K562 (cell line): ENCODE results near the gene ANKRD2. TPM values are rescaled to one million over a fixed set of nuclear protein-coding genes. Genes with fewer than 3 reads are reported as not detected.
A peak's percentile ranks its signal among the peaks of the same experiment; 100 is the strongest.

Experiments
- ATAC-seq: fragments of 200-7000 bp; cut with Tn5 transposase; 3 replicates; pipeline ENCODE4 v1.9.1; 2020; ENCODE audit warnings: moderate library complexity
- BruUV-seq: library from RNA; stranded (reverse); fragments of 400-500 nt; replicated peaks from 2 replicates; lab custom pipeline; 2021; lab: Mats Ljungman, UMichigan
- CTCF ChIA-PET: fragments of 300-600 bp; formaldehyde crosslinking; extraction: SDS; loops from one replicate; lab custom pipeline; 2021; ENCODE audit warnings: low intra/inter-chr PET ratio; lab: Yijun Ruan, JAX
- POLR2A ChIA-PET: fragments of 300-600, 350-650 bp; sonication (Branson Sonifier 250); formaldehyde crosslinking; extraction: SDS; loops from one replicate; lab custom pipeline; 2021; ENCODE audit warnings: antibody characterized with exemption, inconsistent platforms; lab: Yijun Ruan, JAX
- DNase-seq, 4 experiments: peaks; one replicate each; pipeline versions ENCODE4 v3.0.0 to v3.0.0-alpha.2; 2011 to 2018; ENCODE audit warnings: low spot score in 3 of 4, mixed read lengths in 3 of 4; ENCODE audit errors: extremely low read depth in 1 of 4
- FAIRE-seq: peaks from 2 replicates; lab custom pipeline; 2011; peaks lifted over from hg19 to GRCh38; lab: Jason Lieb, UNC
- H2AFZ ChIP-seq: 2 replicates; pipeline ENCODE4 v1.6.0; 2011; ENCODE audit warnings: low read depth, low read length, control low read depth, inconsistent platforms
- H3K27ac ChIP-seq: fragments of 200-600 bp; 3 replicates; pipeline ENCODE4 v1.8.0; 2011; ENCODE audit warnings: low read depth, mild to moderate bottlenecking, control low read depth, inconsistent platforms, low read length, moderate library complexity, mixed read lengths; ENCODE audit errors: extremely low read depth
- H3K27me3 ChIP-seq, 2 experiments: fragments of 300-600 bp in 1 of 2; 2 replicates in 1 of 2; 3 replicates in 1 of 2; pipeline versions ENCODE4 v1.6.0 to v1.8.0; 2011; ENCODE audit warnings: inconsistent platforms in 2 of 2, low read length in 2 of 2, mild to moderate bottlenecking in 1 of 2, mixed read lengths in 1 of 2, moderate library complexity in 1 of 2; ENCODE audit not compliant: control insufficient read depth in 2 of 2, insufficient read depth in 2 of 2
- H3K36me3 ChIP-seq: fragments of 300-600 bp; 3 replicates; pipeline ENCODE4 v1.8.0; 2011; ENCODE audit warnings: mild to moderate bottlenecking, low read length, inconsistent platforms; ENCODE audit not compliant: control insufficient read depth, insufficient read depth
- H3K4me1 ChIP-seq, 2 experiments: fragments of 200-600 bp in 1 of 2; replicated peaks in 1 of 2; 2 replicates in 1 of 2; 3 replicates in 1 of 2; pipeline versions ENCODE4 v1.5.1 to v1.8.0; 2011; ENCODE audit warnings: inconsistent platforms in 2 of 2, low read length in 2 of 2, mild to moderate bottlenecking in 1 of 2, mixed read lengths in 1 of 2, moderate library complexity in 1 of 2; ENCODE audit not compliant: control insufficient read depth in 2 of 2, insufficient read depth in 2 of 2
- H3K4me2 ChIP-seq: 2 replicates; pipeline ENCODE4 v1.6.1; 2011; ENCODE audit warnings: low read length, control low read depth, inconsistent platforms, mixed read lengths; ENCODE audit not compliant: insufficient read depth
- H3K4me3 ChIP-seq: fragments of 200-600 bp; sonication (generic), shearing (Covaris generic); 2 replicates; pipeline ENCODE4 v1.5.1; 2016; ENCODE audit warnings: control low read depth, inconsistent platforms
- H3K79me2 ChIP-seq: fragments of 200-600 bp; 3 replicates; pipeline ENCODE4 v1.8.0; 2011; ENCODE audit warnings: low read length, inconsistent platforms; ENCODE audit not compliant: control insufficient read depth, insufficient read depth
- H3K9ac ChIP-seq, 2 experiments: 2 replicates each; pipeline versions ENCODE4 v1.6.0 to v1.6.1; 2011; ENCODE audit warnings: low read depth in 2 of 2, low read length in 2 of 2, control low read depth in 1 of 2, inconsistent platforms in 1 of 2, mild to moderate bottlenecking in 1 of 2, mixed read lengths in 1 of 2; ENCODE audit not compliant: insufficient read depth in 1 of 2
- H3K9me1 ChIP-seq: one replicate; pipeline ENCODE4 v1.6.0; 2011; ENCODE audit warnings: inconsistent platforms, mild to moderate bottlenecking, low read length, moderate library complexity; ENCODE audit not compliant: control insufficient read depth, insufficient read depth
- H3K9me3 ChIP-seq: replicated peaks from 2 replicates; pipeline ENCODE4 v1.5.1; 2011; ENCODE audit warnings: low read depth, low read length, inconsistent platforms; ENCODE audit not compliant: control insufficient read depth, insufficient read depth
- H4K20me1 ChIP-seq: replicated peaks from 2 replicates; pipeline ENCODE4 v1.6.1; 2011; ENCODE audit warnings: low read length, inconsistent platforms, mixed read lengths; ENCODE audit not compliant: control insufficient read depth, insufficient read depth
- ARID1B ChIP-seq: fragments of 450-650 bp; IDR thresholded peaks from 2 replicates; pipeline ENCODE4 v1.6.1; 2016; ENCODE audit warnings: antibody characterized with exemption, mild to moderate bottlenecking, inconsistent platforms
- BCOR ChIP-seq: fragments of 450-650 bp; IDR thresholded peaks from 2 replicates; pipeline ENCODE4 v1.6.1; 2016
- ELF1 ChIP-seq: fragments of 200-800 bp; sonication (Bioruptor generic); IDR thresholded peaks from 2 replicates; pipeline ENCODE4 v1.6.1; 2016; ENCODE audit warnings: missing genetic modification characterization, missing compliant biosample characterization
- KAT7 ChIP-seq: sonication (generic); formaldehyde crosslinking; IDR thresholded peaks from 2 replicates; pipeline ENCODE4 v1.8.0; 2022; ENCODE audit warnings: missing genetic modification reagents, mild to moderate bottlenecking, borderline replicate concordance
- LARP7 ChIP-seq: fragments of 450-650 bp; IDR thresholded peaks from 2 replicates; pipeline ENCODE4 v1.6.1; 2016
- MYBL2 ChIP-seq, 2 experiments: fragments of 450-650 bp in 1 of 2; sonication (generic) in 1 of 2; formaldehyde crosslinking in 1 of 2; IDR thresholded peaks; 2 replicates each; pipeline versions ENCODE4 v1.6.1 to v1.8.1; 2017 to 2022; ENCODE audit warnings: borderline replicate concordance in 1 of 2, inconsistent platforms in 1 of 2, low read depth in 1 of 2, mild to moderate bottlenecking in 1 of 2, missing genetic modification reagents in 1 of 2, moderate library complexity in 1 of 2
- NR2C1 ChIP-seq, 2 experiments: fragments of 450-650 bp; IDR thresholded peaks; 2 replicates each; pipeline ENCODE4 v1.6.1; 2017; ENCODE audit warnings: mild to moderate bottlenecking in 2 of 2, antibody characterized with exemption in 1 of 2, inconsistent platforms in 1 of 2, missing compliant biosample characterization in 1 of 2, missing genetic modification characterization in 1 of 2
- PURB ChIP-seq: sonication (generic); formaldehyde crosslinking; IDR thresholded peaks from 2 replicates; pipeline ENCODE4 v1.9.0; 2021; ENCODE audit warnings: low read depth, mild to moderate bottlenecking, missing genetic modification reagents
- PYGO2 ChIP-seq: fragments of 450-650 bp; IDR thresholded peaks from 2 replicates; pipeline ENCODE4 v1.6.1; 2016; ENCODE audit warnings: mild to moderate bottlenecking, missing genetic modification characterization, moderate library complexity, missing compliant biosample characterization
- RBM25 ChIP-seq: fragments of 200-400 bp; formaldehyde crosslinking; IDR thresholded peaks from 2 replicates; pipeline ENCODE4 v1.6.1; 2018; ENCODE audit warnings: low read length, low read depth, moderate library complexity; ENCODE audit not compliant: severe bottlenecking
- SUPT5H ChIP-seq: fragments of 450-650 bp; IDR thresholded peaks from 2 replicates; pipeline ENCODE4 v1.6.1; 2016
- USF2 ChIP-seq: sonication (generic); formaldehyde crosslinking; IDR thresholded peaks from 2 replicates; pipeline ENCODE4 v1.5.0; 2020; ENCODE audit warnings: missing genetic modification reagents
- ZNF175 ChIP-seq: fragments of 200-800 bp; sonication (Bioruptor generic); IDR thresholded peaks from 2 replicates; pipeline ENCODE4 v1.6.1; 2016; ENCODE audit warnings: low read depth, mild to moderate bottlenecking, missing genetic modification characterization, missing compliant biosample characterization
- ZNF511 ChIP-seq: sonication (generic); formaldehyde crosslinking; IDR thresholded peaks from 2 replicates; pipeline ENCODE4 v1.8.0; 2022; ENCODE audit warnings: mild to moderate bottlenecking, missing genetic modification reagents
- ZNF644 ChIP-seq: fragments of 200-800 bp; sonication (Bioruptor generic); IDR thresholded peaks from 2 replicates; pipeline ENCODE4 v1.6.1; 2016; ENCODE audit warnings: low read depth, missing genetic modification characterization, missing compliant biosample characterization
- ZNF707 ChIP-seq: fragments of 250-450 bp; sonication (Bioruptor Pico); conservative IDR thresholded peaks from 2 replicates; pipeline ENCODE4 v1.8.0; 2022; ENCODE audit warnings: inconsistent platforms, mild to moderate bottlenecking, moderate library complexity
- ZNF717 ChIP-seq: fragments of 250-450 bp; sonication (Bioruptor Pico); IDR thresholded peaks from 2 replicates; pipeline ENCODE4 v1.5.0; 2021
- WGBS: fragments of 100-300 bp; shearing (Covaris generic); methylation state at CpG from one replicate; pipeline ENCODE4 v1.1.6; 2016; ENCODE audit warnings: low coverage, mixed read lengths; ENCODE audit not compliant: insufficient coverage; ENCODE audit errors: missing lambda C conversion rate; 5-methylcytosine and 5-hydroxymethylcytosine counted together
- in situ Hi-C: fragments of 300-500 bp; cut with MboI; formaldehyde crosslinking; loops from 4 replicates; pipeline ENCODE4 v1.15.0; 2018; ENCODE audit warnings: inconsistent platforms, mixed read lengths
- intact Hi-C: fragments of 100-400 bp; cut with micrococcal nuclease; formaldehyde crosslinking; loops from 2 replicates; pipeline ENCODE4 v1.14.2; 2022
- polyA plus RNA-seq, 8 experiments: library from polyadenylated mRNA; depleted of rRNA in 4 of 8; stranded (reverse) in 5 of 8; unstranded in 3 of 8; fragments of >200 nt; fragmentation: Nextera tagmentation in 2 of 8; fragmentation: Illumina TruSeq in 1 of 8; extraction: Ambion mirVana in 2 of 8; extraction: Trizol in 1 of 8; gene quantifications; 2 replicates each; pipeline versions ENCODE4 v1.2.1 to v1.2.3, GENCODE V29; 2011 to 2014; ENCODE audit warnings: inconsistent platforms in 1 of 8, missing spikeins in 1 of 8
- total RNA-seq, 7 experiments: library from RNA; depleted of rRNA in 6 of 7; stranded (reverse); fragments of >200 nt in 6 of 7; fragmentation: Illumina TruSeq in 2 of 7; extraction: Trizol in 2 of 7; gene quantifications; 2 replicates each; pipeline versions ENCODE4 v1.2.1 to v1.2.3, GENCODE V29; 2011 to 2021; ENCODE audit warnings: low replicate concordance in 1 of 7

The ANKRD2 gene
- total and polyA plus RNA-seq, 9 of the 15 experiments (the other 6 are each of a cell fraction or from before 2014, with no cell fraction given) = not detected

DNA sequence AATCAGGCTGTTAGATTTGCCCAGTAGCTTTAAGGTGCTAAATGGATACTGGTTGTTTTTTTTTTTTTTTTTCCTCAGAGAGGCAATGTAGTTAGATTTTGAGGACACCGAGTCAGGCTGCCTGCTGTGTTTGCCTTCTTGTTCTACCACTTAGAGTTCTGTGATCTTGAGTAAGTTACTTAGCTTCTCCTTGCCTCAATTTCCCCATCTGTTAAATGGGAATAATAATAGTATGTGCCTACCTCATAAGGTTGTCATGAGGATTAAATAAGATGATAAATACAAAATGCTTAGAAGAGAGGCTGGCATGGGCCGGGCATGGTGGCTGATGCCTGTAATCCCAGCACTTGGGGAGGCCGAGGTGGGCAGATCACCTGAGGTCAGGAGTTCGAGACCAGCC is 46.2 kb downstream of the ANKRD2 start:
- intact Hi-C loops (no loop called here), in situ Hi-C loops (no loop called here)
- Histone ChIP-seq H3K4me1 (peaks cover 0 to 3% of the 10 kb centered on the region in 2 experiments; a peak in 1 of 5 replicates), H3K9me3 (no peaks in the 10 kb centered on the region), H3K9me1 (no peaks in the 10 kb centered on the region), H2AFZ (no peak overlapping the region), H3K36me3 (no peaks in the 10 kb centered on the region; the same call in 2 of the 3 replicates), H3K27ac (no peak overlapping the region), H4K20me1 (no peaks in the 10 kb centered on the region), H3K4me2 (no peak overlapping the region), H3K79me2 (no peaks in the 10 kb centered on the region), H3K27me3 (no peaks in the 10 kb centered on the region), H3K9ac (no peak overlapping the region), H3K4me3 (no peak overlapping the region)
- 79% methylated on average over 2 of the region's 4 CpGs for WGBS
- FAIRE-seq (no peak), DNase-seq (no peak), ATAC-seq (no peak)
- BruUV-seq = no TSS peak
- ChIA-PET POLR2A (no interaction called here), CTCF (no interaction called here)
- TF ChIP-seq BCOR (peak; percentile 79), ZNF717 (no peak), PYGO2 (no peak), RBM25 (peak; percentile 21)

- Histone ChIP-seq H4K20me1 (no peaks in the 10 kb centered on the region), H3K9ac (no peak overlapping the region), H3K9me1 (no peaks in the 10 kb centered on the region), H3K9me3 (no peaks in the 10 kb centered on the region), H3K79me2 (no peaks in the 10 kb centered on the region), H3K4me3 (no peak overlapping the region), H3K36me3 (no peaks in the 10 kb centered on the region), H3K4me2 (no peak overlapping the region), H3K27ac (no peak overlapping the region), H3K27me3 (no peaks in the 10 kb centered on the region), H3K4me1 (peaks cover 11 to 13% of the 10 kb centered on the region in 2 experiments; a peak in 3 of 5 replicates), H2AFZ (no peak overlapping the region)
- CTCF ChIA-PET = no interaction called here
- DNase-seq = no peak
- WGBS = 80% methylated on average over 1 of the region's 1 CpG
- BruUV-seq = no TSS peak
- in situ Hi-C loops = no loop called here
- FAIRE-seq = no peak
- ATAC-seq = no peak
- POLR2A ChIA-PET = interaction anchor here (1.0 kb wide), 1 partner anchor 11 kb away, joined by 3 read pairs; no protein-coding TSS in a partner anchor
- intact Hi-C loops = no loop called here
- TF ChIP-seq LARP7 (no peak), SUPT5H (no peak), NR2C1 (IDR thresholded peaks at IDR 0.05) (no peak), NR2C1 (tag; IDR thresholded peaks at IDR 0.05) (no peak), KAT7 (CRISPR knock-in tag) (no peak), ARID1B (no peak), ZNF175 (no peak), ZNF644 (no peak), USF2 (CRISPR knock-in tag) (no peak), ZNF511 (CRISPR knock-in tag) (no peak), PURB (CRISPR knock-in tag) (no peak), ELF1 (no peak), MYBL2 (IDR thresholded peaks at IDR 0.05; ENCODE audit: low read depth) (no peak), MYBL2 (CRISPR knock-in tag; IDR thresholded peaks at IDR 0.05; ENCODE audit: borderline replicate concordance) (no peak), ZNF707 (CRISPR knock-in tag) (no peak)
These were observed 50.7 kb downstream of the ANKRD2 start for GRCh38 chr10:97623277-97623676.
